HG03108 (cell line): ENCODE data around the gene HSF2BP.
"Not testable (repeated sequence)": the region's sequence is repeated elsewhere in the genome, so short reads cannot be mapped to it uniquely, and the experiment has no call there.

Source experiments
- ATAC-seq: cut with Tn5 transposase; IDR thresholded peaks from one replicate; pipeline ENCODE4 v1.9.1; 2021; ENCODE audit warnings: moderate library complexity; ENCODE audit not compliant: unreplicated experiment

Gene HSF2BP

GRCh38 chr21:43622796-43623195 is 36.5 kb downstream of the HSF2BP start:
- ATAC-seq = no peak

GRCh38 chr21:43619856-43620255 is 39.4 kb downstream of the HSF2BP start:
- ATAC-seq = no peak

GRCh38 chr21:43619344-43619743 is 39.9 kb downstream of the HSF2BP start:
- no peak for ATAC-seq

- no peak for ATAC-seq
Observed at GRCh38 chr21:43618940-43619339, 40.3 kb downstream of the HSF2BP start.

- not testable (repeated sequence) for ATAC-seq
Observed at GRCh38 chr21:43616861-43617260, 42.4 kb downstream of the HSF2BP start.

- no peak for ATAC-seq
Observed at GRCh38 chr21:43614839-43615238, 44.4 kb downstream of the HSF2BP start.

- ATAC-seq = no peak
Observed at GRCh38 chr21:43613755-43614638, 45.3 kb downstream of the HSF2BP start.

GRCh38 chr21:43611598-43612369 is 47.5 kb downstream of the HSF2BP start:
- no peak for ATAC-seq

- no peak for ATAC-seq
Observed at GRCh38 chr21:43609501-43610340, 49.6 kb downstream of the HSF2BP start.

GRCh38 chr21:43608664-43609063 is 50.6 kb downstream of the HSF2BP start:
- ATAC-seq = no peak

GRCh38 chr21:43608225-43608624 is 51.1 kb downstream of the HSF2BP start:
- ATAC-seq = no peak

- no peak for ATAC-seq
Observed at GRCh38 chr21:43605320-43606215, 53.7 kb downstream of the HSF2BP start.

GRCh38 chr21:43604505-43605204 is 54.6 kb downstream of the HSF2BP start:
- ATAC-seq = no peak

- ATAC-seq = no peak
Observed at GRCh38 chr21:43603641-43604504, 55.4 kb downstream of the HSF2BP start.

- ATAC-seq = no peak
Observed at GRCh38 chr21:43603233-43603626, 56.1 kb downstream of the HSF2BP start.

GRCh38 chr21:43602266-43603232 is 56.7 kb downstream of the HSF2BP start:
- ATAC-seq = no peak

- no peak for ATAC-seq
Observed at GRCh38 chr21:43600642-43601402, 58.5 kb downstream of the HSF2BP start.
